MCF 10A (cell line): Measurements from ENCODE around the gene FSD1. TPM values are rescaled to one million over a fixed set of nuclear protein-coding genes. Genes with fewer than 3 reads are reported as not detected.

Experiments used
- BruUV-seq: library from RNA; stranded (reverse); fragments of 400-500 nt; replicated peaks from 2 replicates; lab custom pipeline; 2021; lab: Mats Ljungman, UMichigan
- CTCF ChIA-PET: fragments of 300-600 bp; sonication (Branson Sonifier 250); formaldehyde crosslinking; extraction: SDS; loops from one replicate; lab custom pipeline; 2021; ENCODE audit warnings: antibody characterized with exemption, inconsistent platforms; lab: Yijun Ruan, JAX
- POLR2A ChIA-PET: fragments of 300-600, 350-650 bp; sonication (Branson Sonifier 250); formaldehyde crosslinking; extraction: SDS; loops from one replicate; lab custom pipeline; 2020; ENCODE audit warnings: antibody characterized with exemption, inconsistent platforms; lab: Yijun Ruan, JAX
- DNase-seq: peaks from one replicate; pipeline ENCODE4 v3.0.0-alpha.2; 2018; ENCODE audit not compliant: unreplicated experiment
- H3K27ac Mint-ChIP-seq: one replicate; pipeline ENCODE4 v1.8.0; 2022; ENCODE audit warnings: mild to moderate bottlenecking, low read depth, mixed read lengths; ENCODE audit not compliant: unreplicated experiment
- H3K27me3 Mint-ChIP-seq: one replicate; pipeline ENCODE4 v1.8.0; 2022; ENCODE audit warnings: mixed read lengths; ENCODE audit not compliant: insufficient read depth, unreplicated experiment
- H3K36me3 Mint-ChIP-seq: one replicate; pipeline ENCODE4 v1.8.0; 2022; ENCODE audit warnings: mild to moderate bottlenecking, moderate library complexity, mixed read lengths; ENCODE audit not compliant: insufficient read depth, unreplicated experiment
- H3K4me1 Mint-ChIP-seq: one replicate; pipeline ENCODE4 v1.8.0; 2022; ENCODE audit warnings: mixed read lengths; ENCODE audit not compliant: insufficient read depth, unreplicated experiment
- H3K4me3 Mint-ChIP-seq: one replicate; pipeline ENCODE4 v1.8.0; 2022; ENCODE audit warnings: mild to moderate bottlenecking, moderate library complexity, mixed read lengths; ENCODE audit not compliant: unreplicated experiment
- H3K9me3 Mint-ChIP-seq: one replicate; pipeline ENCODE4 v1.8.0; 2022; ENCODE audit warnings: mixed read lengths; ENCODE audit not compliant: unreplicated experiment
- CTCF ChIP-seq: fragments of 200-600 bp; IDR thresholded peaks from one replicate; pipeline ENCODE4 v1.8.0; 2022; ENCODE audit warnings: antibody characterized with exemption, mild to moderate bottlenecking; ENCODE audit not compliant: unreplicated experiment
- intact Hi-C: fragments of 100-400 bp; cut with micrococcal nuclease; formaldehyde crosslinking; loops from 2 replicates; pipeline ENCODE4 v1.14.1; 2022
- total RNA-seq: library from RNA; stranded (reverse); gene quantifications from 2 replicates; pipeline ENCODE4 v1.2.3, GENCODE V29; 2022

The FSD1 gene
- total RNA-seq, 1 experiment from 2014 or later = not detected

- peaks cover 45% of the 10 kb centered on the region for H3K36me3 Mint-ChIP-seq
- H3K4me3 Mint-ChIP-seq = no peak overlapping the region
- BruUV-seq = no TSS peak
- H3K4me1 Mint-ChIP-seq = peaks cover 25% of the 10 kb centered on the region
- no peak overlapping the region for H3K27ac Mint-ChIP-seq
- ChIA-PET POLR2A (interaction anchor here (0.5 to 2.4 kb wide), 6 partner anchors 9 to 206 kb away, joined by 3 to 29 read pairs (median 5); partner anchors contain the start of genes CHAF1A, MPND and SH3GL1), CTCF (interaction anchor here (0.5 to 2.4 kb wide), 10 partner anchors 8 to 110 kb away, joined by 3 to 12 read pairs (median 3); partner anchors contain the start of gene SH3GL1)
- TF ChIP-seq CTCF = no peak
- no peaks in the 10 kb centered on the region for H3K9me3 Mint-ChIP-seq
- intact Hi-C loops = no loop called here
- DNase-seq = no peak
- no peaks in the 10 kb centered on the region for H3K27me3 Mint-ChIP-seq
Measured at GRCh38 chr19:4370418-4371041, 66.1 kb downstream of the FSD1 start.

- CTCF ChIA-PET = interaction anchor here (2.4 kb wide), 1 partner anchor 29 kb away, joined by 12 read pairs; the partner anchor contains the start of gene SH3GL1
- Mint-ChIP-seq H3K9me3 (no peaks in the 10 kb centered on the region), H3K4me3 (no peak overlapping the region), H3K4me1 (peaks cover 34% of the 10 kb centered on the region), H3K27me3 (no peaks in the 10 kb centered on the region), H3K27ac (peak overlapping the region; percentile 9), H3K36me3 (peaks cover 45% of the 10 kb centered on the region)
- DNase-seq = no peak
- intact Hi-C loops = no loop called here
- no peak for TF ChIP-seq CTCF
- BruUV-seq = no TSS peak
- POLR2A ChIA-PET = interaction anchor here (0.9 to 2.4 kb wide), 3 partner anchors 8 to 30 kb away, joined by 3 to 29 read pairs (median 4); partner anchors contain the start of genes CHAF1A and SH3GL1
Measured at GRCh38 chr19:4371247-4372164, 67.1 kb downstream of the FSD1 start.

GRCh38 chr19:4372165-4373012, 68.0 kb downstream of the FSD1 start:
- no peaks in the 10 kb centered on the region for H3K27me3 Mint-ChIP-seq
- ChIA-PET CTCF (no interaction called here), POLR2A (interaction anchor here (0.8 to 1.2 kb wide), 2 partner anchors 28 to 29 kb away, joined by 4 read pairs; partner anchors contain the start of gene SH3GL1)
- DNase-seq = no peak
- peak overlapping the region; percentile 9 for H3K27ac Mint-ChIP-seq
- BruUV-seq = no TSS peak
- intact Hi-C loops = no loop called here
- H3K36me3 Mint-ChIP-seq = peaks cover 41% of the 10 kb centered on the region
- no peaks in the 10 kb centered on the region for H3K9me3 Mint-ChIP-seq
- peaks cover 42% of the 10 kb centered on the region for H3K4me1 Mint-ChIP-seq
- TF ChIP-seq CTCF = no peak
- no peak overlapping the region for H3K4me3 Mint-ChIP-seq
